AG04450 (cell line): ENCODE results near the gene APOL1. TPM values are rescaled to one million over a fixed set of nuclear protein-coding genes. Genes with fewer than 3 reads are reported as not detected.

Experiments used
- CTCF ChIA-PET: fragments of 300-600, 350-600 bp; formaldehyde crosslinking; extraction: SDS; loops from one replicate; lab custom pipeline; 2022; ENCODE audit warnings: antibody characterized with exemption, inconsistent platforms; lab: Charles Lee
- POLR2A ChIA-PET: fragments of 350-600 bp; formaldehyde crosslinking; extraction: SDS; loops from one replicate; lab custom pipeline; 2021; ENCODE audit warnings: antibody characterized with exemption, inconsistent platforms; lab: Yijun Ruan, JAX
- DNase-seq: peaks from one replicate; pipeline ENCODE4 v3.0.0-alpha.2; 2011; ENCODE audit warnings: low read depth, low spot score
- H3K27ac ChIP-seq: one replicate; pipeline ENCODE4 v1.5.1; 2012; ENCODE audit warnings: low read depth, low read length, control low read depth
- H3K27me3 ChIP-seq: one replicate; pipeline ENCODE4 v1.6.0; 2012; ENCODE audit warnings: low read length; ENCODE audit not compliant: control insufficient read depth, insufficient read depth
- H3K4me3 ChIP-seq: 2 replicates; pipeline ENCODE4 v1.5.1; 2011; ENCODE audit warnings: mild to moderate bottlenecking, low read depth, low read length, control low read depth
- H3K9me3 ChIP-seq: 2 replicates; pipeline ENCODE4 v1.5.1; 2012; ENCODE audit warnings: low read length; ENCODE audit not compliant: control insufficient read depth, insufficient read depth
- polyA plus RNA-seq: library from polyadenylated mRNA; depleted of rRNA; stranded (reverse); fragments of >200 nt; gene quantifications from 2 replicates; pipeline ENCODE4 v1.2.3, GENCODE V29; 2011
- TF ChIP-seq, protein P1 (sequence below): IDR thresholded peaks from 2 replicates; pipeline ENCODE4 v1.5.1; 2011; ENCODE audit warnings: low read depth, low read length, control low read depth, inconsistent platforms

Gene APOL1
- polyA plus RNA-seq, 1 experiment = 3.8 TPM

DNA sequence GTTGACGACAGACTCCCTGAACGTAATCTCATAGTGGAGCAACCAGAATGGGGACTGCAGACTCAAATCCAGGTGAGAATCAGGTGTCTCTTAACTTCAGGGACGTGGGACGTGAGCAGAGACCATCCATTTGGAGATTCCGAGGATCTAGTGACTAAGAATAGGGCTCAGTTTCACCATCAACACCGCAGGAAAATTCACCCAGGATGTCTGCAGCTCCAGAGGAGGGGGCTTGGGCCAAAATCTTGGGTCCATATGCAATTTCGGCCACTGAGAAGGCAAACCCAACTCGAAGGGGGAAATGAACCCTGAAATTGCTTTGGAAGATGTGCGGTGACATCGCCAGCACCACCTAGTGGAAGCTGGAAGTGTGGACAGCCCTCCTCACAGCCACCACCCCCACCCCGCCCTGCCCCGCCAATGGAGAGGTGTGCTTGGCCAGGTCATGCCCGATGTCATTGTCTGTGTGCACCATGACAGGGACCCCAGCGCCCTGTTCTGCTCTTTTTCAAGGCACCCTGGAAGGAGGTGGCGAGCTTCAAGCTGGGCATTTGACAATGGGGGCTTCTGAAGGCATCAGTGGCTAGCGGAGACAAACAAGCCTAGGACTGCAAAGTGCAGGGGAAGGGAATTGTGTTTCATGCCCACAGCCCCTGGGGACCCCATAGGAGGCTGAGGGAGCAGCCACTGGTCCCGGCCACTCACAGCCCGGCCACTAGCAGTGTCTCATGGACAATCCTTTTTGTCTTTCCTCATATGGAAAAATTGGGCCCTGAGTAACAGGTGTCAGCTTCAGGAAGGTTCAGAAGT is 24.8 kb downstream of the APOL1 start:
- DNase-seq = peak; percentile 29
- POLR2A ChIA-PET = no interaction called here
- TF ChIP-seq, protein P1, sequence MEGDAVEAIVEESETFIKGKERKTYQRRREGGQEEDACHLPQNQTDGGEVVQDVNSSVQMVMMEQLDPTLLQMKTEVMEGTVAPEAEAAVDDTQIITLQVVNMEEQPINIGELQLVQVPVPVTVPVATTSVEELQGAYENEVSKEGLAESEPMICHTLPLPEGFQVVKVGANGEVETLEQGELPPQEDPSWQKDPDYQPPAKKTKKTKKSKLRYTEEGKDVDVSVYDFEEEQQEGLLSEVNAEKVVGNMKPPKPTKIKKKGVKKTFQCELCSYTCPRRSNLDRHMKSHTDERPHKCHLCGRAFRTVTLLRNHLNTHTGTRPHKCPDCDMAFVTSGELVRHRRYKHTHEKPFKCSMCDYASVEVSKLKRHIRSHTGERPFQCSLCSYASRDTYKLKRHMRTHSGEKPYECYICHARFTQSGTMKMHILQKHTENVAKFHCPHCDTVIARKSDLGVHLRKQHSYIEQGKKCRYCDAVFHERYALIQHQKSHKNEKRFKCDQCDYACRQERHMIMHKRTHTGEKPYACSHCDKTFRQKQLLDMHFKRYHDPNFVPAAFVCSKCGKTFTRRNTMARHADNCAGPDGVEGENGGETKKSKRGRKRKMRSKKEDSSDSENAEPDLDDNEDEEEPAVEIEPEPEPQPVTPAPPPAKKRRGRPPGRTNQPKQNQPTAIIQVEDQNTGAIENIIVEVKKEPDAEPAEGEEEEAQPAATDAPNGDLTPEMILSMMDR = peak; percentile 73
- CTCF ChIA-PET = interaction anchor here (0.5 to 5.7 kb wide), 15 partner anchors 9 to 209 kb away, joined by 3 to 33 read pairs (median 4); partner anchors contain the start of gene APOL2
- Histone ChIP-seq H3K27me3 (no peaks in the 10 kb centered on the region), H3K4me3 (no peak overlapping the region), H3K27ac (peak overlapping the region; percentile 31), H3K9me3 (no peaks in the 10 kb centered on the region; the same call in 1 of the 2 replicates)

DNA sequence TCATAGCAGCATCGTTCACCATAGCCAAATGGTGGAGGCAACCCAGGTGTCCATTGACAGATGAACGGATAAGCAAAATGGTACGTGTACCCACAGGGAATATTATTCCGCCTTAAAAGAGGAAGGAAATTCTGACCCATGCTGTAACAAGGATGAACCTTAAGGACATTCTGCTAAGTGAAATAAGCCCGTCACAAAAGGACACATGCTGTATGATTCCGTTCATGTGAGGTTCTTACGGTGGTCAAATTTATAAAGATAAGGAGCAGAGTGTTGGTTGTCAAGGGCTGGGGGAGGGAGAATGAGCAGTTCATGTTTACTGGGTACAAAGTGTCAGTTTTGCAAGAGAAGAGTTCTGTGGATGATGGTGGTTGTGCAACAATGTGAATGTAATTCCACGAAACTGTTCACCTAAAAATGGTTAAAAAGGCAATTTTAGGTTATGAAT is 26.3 kb downstream of the APOL1 start:
- ChIA-PET POLR2A (no interaction called here), CTCF (interaction anchor here (1.1 to 1.4 kb wide), 2 partner anchors 203 to 207 kb away, joined by 3 to 5 read pairs; no protein-coding TSS in a partner anchor)
- no peak overlapping the region for H3K27ac ChIP-seq
- TF ChIP-seq, protein P1 = no peak
- no peak for DNase-seq
- H3K27me3 ChIP-seq = no peaks in the 10 kb centered on the region
- H3K4me3 ChIP-seq = no peak overlapping the region
- no peaks in the 10 kb centered on the region; the same call in 1 of the 2 replicates for H3K9me3 ChIP-seq

DNA sequence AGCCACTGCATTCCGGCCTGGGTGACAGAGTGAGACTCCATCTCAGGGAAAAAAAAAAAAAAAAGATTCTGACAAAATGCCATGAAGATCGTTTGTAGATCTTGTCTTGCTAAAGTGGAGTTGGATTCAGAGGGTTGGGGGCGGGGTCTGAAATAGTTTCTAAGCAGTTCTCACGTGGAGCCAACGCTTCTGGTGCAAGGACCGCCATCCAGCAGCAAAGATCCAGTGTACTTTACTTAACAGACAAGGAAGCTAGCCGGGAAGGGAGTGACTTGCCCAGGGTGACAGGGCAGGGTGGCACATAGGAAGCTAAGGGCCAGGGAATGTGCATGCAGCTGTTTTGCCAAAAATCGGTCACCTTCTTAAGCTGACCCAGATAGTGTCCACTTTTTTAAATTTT is 27.4 kb downstream of the APOL1 start:
- H3K27ac ChIP-seq = no peak overlapping the region
- DNase-seq = no peak

DNA sequence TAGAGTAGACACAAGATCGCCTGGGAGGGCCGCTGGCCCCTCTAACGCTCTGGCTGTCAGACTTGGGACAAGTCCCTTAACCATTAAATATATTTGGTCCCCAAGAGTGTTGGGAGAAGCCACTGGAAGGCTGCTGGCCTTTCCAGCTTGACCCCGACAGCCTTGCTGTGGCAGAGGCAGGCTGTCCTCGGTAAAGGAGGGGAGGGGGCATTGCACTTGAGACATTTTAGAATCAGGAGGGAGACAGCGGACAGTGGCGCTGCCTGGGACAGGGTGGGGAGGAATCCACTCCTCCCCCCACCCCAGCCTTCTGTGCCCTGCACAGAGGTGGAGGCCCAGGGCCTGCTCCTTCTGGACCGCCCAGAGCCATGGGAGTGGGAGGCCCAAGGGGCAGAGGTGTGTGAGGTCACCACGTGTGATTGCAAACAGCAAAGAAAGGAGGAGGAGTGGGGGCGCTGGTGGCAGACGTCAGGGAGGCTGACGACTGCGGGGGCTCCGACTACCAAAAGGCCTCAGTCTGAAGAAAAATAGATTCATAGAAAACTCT is 28.9 kb downstream of the APOL1 start:
- H3K27me3 ChIP-seq = no peaks in the 10 kb centered on the region
- TF ChIP-seq, protein P1 = no peak
- CTCF ChIA-PET = interaction anchor here (1.0 kb wide), 1 partner anchor 205 kb away, joined by 3 read pairs; no protein-coding TSS in a partner anchor
- DNase-seq = no peak
- peak overlapping the region; percentile 39 for H3K27ac ChIP-seq
- POLR2A ChIA-PET = no interaction called here
- no peak overlapping the region for H3K4me3 ChIP-seq
- no peaks in the 10 kb centered on the region; the same call in 1 of the 2 replicates for H3K9me3 ChIP-seq

More for the DNA sequence above, 27.4 kb downstream of the APOL1 start:
- ChIA-PET POLR2A (no interaction called here), CTCF (interaction anchor here (0.8 kb wide), 1 partner anchor 86 kb away, joined by 3 read pairs; no protein-coding TSS in a partner anchor)
- no peaks in the 10 kb centered on the region for H3K27me3 ChIP-seq
- no peak overlapping the region for H3K4me3 ChIP-seq
- no peaks in the 10 kb centered on the region; the same call in 1 of the 2 replicates for H3K9me3 ChIP-seq
- TF ChIP-seq, protein P1 = no peak
